ENCODE results near the gene SLC7A14.
A peak's percentile ranks its signal among the peaks of the same experiment; 100 is the strongest.
"Not testable (repeated sequence)": the region's sequence is repeated elsewhere in the genome, so short reads cannot be mapped to it uniquely, and the experiment has no call there.

The SLC7A14 gene

DNA sequence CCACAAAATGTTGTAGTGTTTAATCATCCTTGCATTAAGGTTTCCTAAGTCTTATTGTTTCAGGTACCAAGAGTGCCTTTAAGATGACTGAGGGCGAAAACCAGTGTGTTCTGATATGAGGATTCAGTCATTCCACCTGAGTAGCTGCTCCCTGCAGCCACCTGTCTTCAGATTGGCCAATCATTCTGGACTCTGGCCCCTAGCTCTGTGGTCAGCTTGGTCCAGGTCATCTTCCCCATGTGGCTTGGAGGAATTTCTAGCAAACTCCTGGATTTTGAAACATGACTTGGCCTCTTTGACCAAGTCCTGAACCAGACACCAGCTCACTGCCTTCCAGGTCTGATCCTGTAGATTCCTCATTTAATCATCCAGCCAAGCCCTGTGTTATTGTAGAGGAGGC is 7.8 kb upstream of the SLC7A14 start:
- DNase-seq (no peak), ATAC-seq (no peak)

DNA sequence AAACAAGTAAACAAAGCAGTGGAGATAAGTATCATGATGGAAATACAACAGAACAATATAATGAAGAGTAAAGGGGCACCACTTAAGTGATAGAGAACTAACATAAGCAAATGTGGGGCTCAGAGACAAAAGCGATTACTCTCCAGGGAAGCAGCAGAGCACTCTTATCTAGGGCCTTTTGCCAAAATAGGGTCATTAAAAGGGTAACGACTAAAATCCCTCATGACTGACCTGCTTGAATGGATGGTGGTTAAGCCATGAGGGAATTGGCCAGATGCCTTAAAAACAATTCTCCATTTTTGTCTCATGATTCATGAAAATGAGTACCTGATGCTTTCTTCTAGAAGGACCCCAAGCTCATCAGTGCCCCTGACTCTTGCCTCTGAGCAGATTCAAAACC is 3.2 kb upstream of the SLC7A14 start:
- no peak for DNase-seq
- no peak for ATAC-seq

DNA sequence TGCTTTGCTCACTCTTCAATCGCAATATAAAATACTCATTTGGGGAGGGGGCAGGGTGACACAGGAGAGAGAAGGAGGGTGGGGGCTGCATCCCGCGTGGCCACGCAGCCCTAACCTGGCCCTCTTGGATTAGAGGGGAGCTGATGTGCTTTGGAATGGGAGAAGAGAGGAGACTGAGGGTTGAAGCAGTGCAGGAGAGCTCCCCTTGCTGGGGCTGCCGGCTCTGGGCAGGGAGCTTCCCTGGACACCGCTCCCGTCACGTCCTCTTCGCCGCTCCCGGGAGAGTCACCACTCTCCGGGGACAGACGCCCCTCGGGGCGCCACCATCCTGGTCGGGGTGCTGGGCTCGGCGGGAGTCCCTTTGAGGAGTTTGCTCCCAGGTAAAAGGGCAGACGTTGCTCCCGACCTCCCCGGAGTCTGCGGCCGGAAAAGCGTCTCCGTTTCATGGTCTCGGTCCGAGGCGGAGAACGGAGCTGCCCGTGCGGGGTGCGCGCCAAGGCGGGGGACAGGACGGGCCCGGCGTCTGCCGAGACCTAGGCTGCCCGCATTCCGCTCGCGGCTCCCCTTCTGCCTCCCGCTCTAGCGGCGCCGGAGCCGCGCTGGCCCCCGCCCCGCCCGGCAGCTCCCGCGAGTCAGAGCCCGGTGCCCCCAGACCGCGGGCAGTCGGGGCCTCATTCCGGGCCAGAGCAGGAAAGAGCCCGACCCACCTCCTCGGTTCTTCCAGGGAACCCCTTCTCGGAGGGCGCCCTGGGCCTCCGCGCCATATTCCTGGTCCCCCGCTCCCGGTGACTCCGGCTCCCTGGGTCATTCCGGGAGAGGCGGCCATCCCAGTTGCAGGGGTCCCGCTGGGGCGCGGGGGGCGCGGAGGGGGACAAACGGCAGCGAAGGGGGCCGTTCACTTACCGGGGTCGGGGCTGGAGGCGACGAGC is 603 bp downstream of the SLC7A14 start:
- no peak for ATAC-seq

DNA sequence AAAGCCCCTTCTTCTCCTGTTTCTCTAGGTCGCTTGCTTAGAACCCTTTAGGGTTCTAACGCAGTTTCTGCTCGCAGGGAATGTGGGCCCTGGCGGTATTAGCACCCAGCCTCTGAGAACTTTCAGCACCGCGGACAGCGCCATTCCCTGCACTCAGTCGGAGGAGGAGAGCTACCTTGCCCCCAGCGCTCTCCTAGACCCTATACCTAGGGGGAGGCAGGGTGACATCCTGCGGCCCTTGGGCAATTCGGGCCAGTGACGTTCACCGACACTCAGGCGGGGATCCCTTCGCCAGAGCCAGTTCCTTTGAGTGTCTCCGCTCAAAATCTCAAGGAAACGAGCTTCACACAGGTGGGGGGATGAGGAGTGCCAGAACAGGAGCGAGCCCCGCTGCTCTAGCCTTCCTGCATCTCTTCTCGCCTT is 1.3 kb downstream of the SLC7A14 start:
- ATAC-seq, result peak; percentile 63
- peak; percentile 68 for DNase-seq

More for the DNA sequence above, 603 bp downstream of the SLC7A14 start:
- no peak for DNase-seq

DNA sequence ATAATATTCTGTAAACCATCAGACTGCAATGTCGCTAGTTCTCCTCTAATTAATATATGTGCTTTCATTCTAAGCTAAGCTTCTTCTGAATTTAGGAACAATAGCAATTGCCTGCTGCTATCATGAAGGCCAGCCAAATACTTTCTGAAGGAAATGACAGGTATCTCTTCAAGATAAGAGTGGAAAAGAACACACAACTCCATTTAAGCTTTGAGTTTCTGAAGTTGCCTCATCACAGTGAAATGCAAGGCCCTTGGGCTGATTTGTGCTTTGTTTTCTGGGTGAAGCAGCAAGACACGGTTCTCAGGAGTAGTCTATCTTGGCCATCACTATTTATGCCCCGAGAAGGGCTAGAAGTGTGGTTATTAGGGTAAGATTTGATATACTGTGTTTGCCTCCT is 6.2 kb downstream of the SLC7A14 start:
- no peak for ATAC-seq
- no peak for DNase-seq

DNA sequence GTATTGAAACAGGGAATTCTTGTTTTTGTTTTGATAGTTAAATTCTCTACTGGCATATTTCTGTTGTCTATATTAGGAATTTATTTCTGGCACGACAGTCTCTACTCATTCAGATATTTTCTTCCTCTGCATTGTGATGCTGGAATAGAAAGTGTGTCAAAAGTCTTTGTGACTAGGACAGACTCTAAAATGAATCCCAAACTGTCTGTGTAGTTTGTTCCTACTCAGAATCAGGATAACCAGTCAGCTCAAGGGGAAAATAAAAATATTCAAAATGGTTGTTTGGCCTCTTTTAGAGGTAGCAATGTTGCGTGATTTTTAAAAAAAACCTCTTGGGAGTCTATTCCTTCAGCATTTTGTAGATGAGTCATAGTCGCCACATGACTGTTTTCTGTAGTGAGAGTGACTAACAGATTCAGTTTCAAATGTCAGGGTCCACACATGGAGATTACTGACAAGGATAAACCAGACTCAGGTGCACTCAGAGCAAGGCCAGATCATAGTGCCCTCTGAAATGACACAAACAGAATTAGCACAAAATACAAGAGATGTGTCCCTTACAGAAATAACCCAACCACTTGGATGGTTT is 13.1 kb downstream of the SLC7A14 start:
- no peak for DNase-seq

DNA sequence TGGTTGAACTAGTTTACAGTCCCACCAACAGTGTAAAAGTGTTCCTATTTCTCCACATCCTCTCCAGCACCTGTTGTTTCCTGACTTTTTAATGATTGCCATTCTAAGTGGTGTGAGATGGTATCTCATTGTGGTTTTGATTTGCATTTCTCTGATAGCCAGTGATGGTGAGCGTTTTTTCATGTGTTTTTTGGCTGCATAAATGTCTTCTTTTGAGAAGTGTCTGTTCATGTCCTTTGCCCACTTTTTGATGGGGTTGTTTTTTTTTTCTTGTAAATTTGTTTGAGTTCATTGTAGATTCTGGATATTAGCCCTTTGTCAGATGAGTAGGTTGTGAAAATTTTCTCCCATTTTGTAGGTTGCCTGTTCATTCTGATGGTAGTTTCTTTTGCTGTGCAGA is 18.3 kb downstream of the SLC7A14 start:
- ATAC-seq, DNase-seq: not testable (repeated sequence)

More for the DNA sequence above, 13.1 kb downstream of the SLC7A14 start:
- ATAC-seq, result peak; percentile 94

DNA sequence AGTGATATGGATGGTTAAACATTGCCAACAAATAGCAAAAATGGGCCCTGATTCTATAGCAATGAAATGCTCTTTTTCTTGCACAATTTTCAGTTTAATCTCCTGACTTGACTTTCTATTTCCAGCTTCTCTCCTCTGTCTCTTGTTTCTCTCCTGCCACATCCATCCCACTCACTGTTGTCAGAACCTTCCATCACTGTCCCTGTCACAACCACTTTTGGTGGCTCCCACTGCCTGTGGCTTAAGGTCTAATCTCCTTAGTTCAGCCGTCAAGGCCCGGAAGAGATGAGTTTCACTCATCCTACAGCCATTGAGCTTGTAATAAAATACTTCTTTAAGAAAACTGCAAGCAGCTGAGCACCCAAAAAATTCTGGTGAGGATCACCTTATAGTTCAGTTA is 19.5 kb downstream of the SLC7A14 start:
- no peak for ATAC-seq
- no peak for DNase-seq

DNA sequence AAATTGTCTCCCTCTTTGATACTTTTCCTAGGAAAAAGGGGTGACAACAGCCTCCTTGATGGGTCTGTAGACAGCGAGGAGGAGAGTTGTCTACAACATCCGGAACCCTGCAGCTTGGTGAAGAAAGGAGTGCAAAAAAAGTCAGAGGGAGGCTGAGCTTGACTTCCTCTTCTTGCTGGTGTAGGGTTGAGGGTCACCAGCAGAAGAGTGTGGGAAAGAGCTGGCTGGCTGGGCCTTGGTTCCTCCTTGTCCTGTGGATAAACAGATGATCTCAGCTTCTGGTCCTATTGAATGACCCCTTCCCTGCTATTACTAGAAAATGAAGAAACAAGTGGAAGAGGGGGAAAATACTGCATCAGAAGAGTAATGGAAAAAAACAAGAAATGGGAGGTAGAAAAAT is 20.4 kb downstream of the SLC7A14 start:
- DNase-seq (no peak), ATAC-seq (no peak)

DNA sequence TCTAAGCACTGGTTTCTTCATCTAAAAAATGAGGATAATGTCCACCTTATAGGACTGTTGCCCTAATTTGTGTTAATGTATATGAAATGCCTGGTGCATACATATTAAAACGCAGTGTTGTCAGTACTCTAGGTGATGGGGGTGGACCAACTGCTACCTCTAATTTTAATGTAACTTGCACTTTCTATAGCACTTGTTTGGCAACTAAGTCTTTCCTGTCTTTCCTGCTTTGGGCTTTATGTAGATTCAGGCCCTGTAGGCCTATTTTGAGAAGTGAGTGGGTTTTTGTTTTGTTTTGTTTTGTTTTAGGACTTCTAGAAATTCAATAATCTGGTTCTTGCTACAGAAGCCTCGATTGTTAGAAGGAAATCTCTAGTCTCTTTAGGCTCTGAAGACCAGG is 21.2 kb downstream of the SLC7A14 start:
- DNase-seq, result no peak
- no peak for ATAC-seq

DNA sequence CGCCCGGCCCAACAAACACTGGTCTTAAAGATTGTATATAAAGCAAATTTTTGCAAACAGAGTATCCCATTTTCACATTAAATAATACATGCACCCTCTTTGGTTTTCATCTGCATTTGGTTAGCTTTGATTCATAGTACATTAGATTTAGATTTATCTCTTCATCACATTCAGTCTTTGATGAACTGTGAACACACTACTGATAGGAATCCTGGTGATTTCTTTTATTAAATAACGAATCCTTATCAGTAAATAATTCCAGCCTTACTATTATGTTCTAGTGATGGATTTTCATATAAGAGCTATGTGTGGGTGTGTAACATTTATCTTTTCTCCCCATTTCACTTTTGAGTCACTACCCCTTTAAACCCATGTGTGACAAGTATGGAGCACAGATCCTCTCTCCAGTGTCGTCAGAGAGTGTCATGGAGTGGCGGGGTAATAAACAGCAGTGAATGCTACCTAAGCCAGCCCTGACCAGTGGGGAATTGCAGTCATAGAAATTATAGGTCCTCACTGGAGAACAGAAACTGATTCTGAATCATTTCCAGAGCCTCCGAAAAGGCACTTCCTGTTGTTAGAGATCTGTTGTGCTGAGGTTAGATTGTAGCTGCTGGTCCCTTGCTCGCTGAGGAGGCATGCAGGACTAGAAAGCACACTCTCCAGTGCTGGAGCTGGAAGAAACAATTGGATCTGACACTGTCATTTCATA is 22.0 kb downstream of the SLC7A14 start:
- DNase-seq, result no peak
- ATAC-seq, result peak; percentile 75

DNA sequence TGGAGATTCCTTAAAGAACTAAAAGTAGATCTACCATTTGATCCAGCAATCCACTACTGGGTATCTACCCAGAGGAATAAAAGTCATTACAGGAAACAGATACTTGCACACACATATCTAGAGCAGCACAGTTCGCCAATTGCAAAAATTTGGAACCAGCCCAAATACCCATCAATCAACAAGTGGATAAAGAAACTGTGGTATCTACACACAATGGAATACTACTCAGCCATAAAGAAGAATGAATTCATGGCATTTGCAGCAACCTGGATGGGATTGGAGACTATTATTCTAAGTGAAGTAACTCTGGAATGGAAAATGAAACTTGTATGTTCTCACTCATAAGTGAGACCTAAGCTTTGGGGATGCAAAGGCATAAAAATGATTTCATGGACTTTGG is 23.8 kb downstream of the SLC7A14 start:
- no peak for ATAC-seq
- no peak for DNase-seq

DNA sequence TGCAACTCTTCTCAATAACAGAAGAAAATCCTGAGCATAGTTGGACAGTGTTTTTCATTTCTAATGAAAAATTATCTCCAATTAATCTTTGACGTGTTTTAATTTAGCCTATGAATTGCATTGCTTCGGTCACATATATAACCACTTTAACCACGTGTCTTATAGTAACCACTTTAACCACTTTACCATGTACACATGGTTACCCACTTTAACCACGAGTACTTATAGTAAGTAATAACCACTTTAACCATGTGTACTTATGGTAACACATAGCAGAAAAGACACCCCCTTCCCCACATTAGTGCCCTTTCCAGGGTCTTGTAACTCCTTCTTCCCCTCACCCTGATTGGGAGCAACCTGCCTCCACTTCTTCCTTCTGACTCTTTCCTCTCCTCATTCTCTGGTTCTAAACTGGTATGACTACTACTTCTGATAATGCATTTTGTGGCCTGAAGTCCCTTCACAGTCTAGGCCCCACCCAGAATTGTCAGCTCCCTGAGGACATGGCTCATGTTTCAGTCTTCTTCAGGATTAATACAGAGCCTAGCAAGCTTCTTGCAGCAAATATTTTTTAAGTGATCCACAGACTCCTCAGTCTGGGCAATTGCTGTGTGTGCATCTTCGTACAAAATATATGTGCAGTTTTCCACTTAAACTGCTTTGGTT is 25.0 kb downstream of the SLC7A14 start:
- no peak for DNase-seq
- ATAC-seq, result no peak

DNA sequence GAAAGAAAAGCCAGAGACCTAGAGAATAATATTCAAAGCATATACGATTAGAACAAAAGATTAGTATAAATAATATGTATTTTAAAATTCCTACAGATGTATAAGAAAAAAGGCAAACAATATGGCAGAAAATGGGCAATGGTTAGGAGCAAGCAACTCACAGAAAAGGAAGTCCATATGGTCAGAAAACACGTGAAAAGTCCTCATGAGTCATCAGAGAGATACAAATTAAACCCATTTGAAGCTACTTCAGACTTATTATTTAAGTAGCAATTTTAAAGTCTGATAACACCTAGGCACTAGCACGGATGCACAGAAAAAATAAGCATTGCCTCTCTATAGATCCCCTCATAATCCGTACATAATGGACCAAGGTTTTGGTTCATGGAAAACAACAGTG is 25.6 kb downstream of the SLC7A14 start:
- DNase-seq, result no peak
- no peak for ATAC-seq

DNA sequence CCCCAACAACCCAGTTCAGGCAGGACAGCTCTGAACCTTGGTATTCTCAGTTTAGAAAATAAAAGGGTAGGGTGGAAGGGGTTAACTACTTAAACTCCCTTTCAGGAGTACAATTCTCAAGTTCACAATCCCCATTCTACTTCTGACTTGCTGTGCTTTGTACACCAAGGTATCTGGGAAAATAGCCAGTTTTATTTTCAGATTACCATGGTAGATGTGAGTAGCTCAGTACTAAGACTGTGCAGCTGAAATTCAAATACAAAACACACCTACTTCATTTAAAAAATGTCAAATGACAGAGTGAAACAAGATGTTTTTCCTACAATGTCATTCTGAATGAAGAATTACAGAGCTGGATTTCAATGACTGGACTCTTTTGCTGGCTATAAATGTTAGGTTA is 27.4 kb downstream of the SLC7A14 start:
- ATAC-seq (no peak), DNase-seq (no peak)

DNA sequence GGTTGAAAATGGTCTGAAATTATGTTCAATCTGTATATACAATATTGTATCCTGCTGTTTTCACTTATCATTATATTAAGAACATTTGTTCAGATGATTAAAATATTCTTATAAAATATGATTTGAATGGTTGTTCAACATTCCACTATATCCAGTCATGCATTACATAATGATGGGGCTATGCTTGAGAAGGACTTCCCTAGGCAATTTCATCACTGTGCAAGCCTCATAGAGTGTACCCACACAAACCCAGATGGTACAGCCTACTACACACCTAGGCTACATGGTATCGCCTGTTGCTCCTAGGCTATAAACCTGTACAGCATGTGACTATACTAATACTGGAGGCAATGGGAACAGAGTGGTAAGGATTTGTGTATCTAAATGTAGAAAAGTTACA is 30.5 kb downstream of the SLC7A14 start:
- no peak for DNase-seq
- ATAC-seq, result no peak

DNA sequence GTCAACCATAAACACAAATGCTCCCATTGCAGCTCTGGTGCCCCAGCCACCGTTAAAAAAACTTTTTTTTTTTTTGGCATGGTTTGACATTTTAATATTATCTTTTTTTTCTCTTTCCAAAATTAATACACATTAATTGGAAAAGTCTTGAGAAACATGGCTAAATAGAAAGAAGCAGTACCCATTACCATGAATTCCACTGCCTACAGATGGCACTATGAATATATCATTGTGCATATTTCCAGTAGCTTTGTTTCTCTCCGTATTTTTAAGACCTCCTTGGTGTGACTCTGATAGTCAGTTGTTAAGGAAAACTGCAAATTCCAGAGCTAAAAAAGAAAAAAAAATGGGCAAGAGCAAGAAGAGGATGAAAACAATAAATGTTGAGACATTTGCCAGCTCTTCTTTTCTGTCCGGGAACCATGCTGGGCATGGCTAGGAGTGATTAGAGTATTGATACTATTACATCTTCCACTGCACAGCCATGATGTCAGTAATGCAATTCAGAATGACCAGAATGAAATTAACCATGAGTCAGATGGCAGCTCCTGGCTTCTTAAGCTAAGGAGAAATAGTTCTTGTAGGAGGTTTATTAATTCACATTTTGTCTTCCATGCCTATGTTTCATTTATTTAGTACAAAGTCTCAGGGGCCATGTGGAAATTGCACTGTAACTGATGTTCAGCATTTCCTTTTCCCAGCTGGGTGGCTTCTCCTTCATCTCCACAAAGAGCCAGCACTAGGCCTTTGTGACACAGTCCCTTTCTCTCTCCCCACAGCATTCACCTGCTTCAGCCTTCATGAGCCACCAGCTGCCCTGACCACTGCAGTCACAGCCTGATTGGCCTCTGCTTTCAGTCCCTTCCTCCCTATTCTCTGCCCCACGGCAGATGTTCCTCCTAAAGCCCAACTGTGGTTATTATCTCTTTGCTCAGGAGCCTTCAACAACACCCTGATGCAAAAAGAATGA is 31.8 kb downstream of the SLC7A14 start:
- DNase-seq (no peak), ATAC-seq (no peak)

DNA sequence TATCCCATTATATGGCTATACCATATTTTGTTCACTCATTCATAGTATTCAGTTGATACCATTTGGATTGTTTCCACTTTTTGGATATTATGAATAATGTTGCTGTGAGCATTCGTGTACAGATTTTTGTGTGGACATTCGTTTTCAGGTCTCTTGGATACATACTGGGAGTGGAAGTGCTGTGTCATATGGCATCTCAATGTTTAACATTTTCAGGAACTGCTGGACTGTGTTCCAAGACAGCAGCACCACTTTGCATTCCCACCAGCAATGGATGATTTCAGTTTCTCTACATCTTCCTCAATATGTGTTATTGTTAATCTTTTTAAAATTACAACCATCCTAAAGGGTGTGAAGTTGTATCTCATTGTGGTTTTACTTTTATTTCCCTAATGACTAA is 34.6 kb downstream of the SLC7A14 start:
- DNase-seq, result no peak

DNA sequence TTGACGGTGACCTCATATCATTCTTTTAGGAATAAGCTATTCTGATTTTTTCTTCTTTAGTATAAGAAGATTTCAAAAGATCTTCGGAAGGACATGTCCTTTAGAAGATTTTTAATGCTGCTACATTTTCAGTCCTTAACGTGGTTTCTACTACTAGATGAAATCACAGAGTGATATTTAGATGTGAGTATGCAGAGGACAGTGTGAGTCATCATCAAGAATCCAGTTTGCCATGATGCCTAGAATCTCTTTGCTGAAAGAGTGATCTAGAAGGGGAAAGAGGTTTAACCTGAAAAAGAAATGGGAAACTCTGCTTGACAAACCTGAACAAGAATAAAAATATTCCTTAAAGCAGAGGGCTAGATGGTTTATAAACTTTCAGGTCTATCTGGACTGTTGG is 43.2 kb downstream of the SLC7A14 start:
- no peak for DNase-seq
- ATAC-seq, result no peak

More for the DNA sequence above, 34.6 kb downstream of the SLC7A14 start:
- ATAC-seq, result no peak

DNA sequence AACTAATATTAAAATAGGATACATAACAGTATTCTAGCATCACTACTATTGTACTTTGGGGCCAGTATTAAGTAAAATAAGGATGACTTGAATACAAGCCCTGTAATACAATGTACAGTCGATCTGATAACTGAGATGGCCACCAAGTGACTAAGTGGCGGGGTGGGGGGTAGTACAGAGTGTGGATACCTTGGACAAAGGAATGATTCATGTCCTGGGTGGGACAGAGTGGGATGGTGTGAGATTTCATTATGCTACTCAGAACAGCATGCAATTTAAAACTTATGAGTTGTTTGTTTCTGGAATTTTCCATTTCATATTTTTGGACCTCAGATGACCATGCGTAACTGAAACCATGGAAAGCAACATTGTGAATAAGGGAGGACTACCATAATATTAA is 46.0 kb downstream of the SLC7A14 start:
- no peak for DNase-seq

DNA sequence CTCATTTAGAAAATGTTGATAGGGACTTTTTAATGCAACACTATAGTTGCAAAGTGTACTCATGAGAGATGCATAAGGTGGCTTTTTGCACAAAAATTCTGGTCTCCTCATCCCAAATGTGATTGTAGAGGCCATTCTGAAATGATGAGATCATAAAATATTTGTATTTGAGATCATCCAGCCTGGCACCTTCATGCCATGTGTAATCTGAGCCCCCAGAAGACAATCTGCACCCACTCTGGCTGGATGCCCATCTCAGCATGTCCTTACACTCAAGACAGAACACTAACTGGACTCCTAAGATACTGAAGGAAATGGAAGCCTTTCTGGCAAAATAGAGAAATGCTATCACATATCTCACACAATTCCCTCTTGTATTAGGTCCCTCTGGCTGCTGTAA is 49.2 kb downstream of the SLC7A14 start:
- no peak for ATAC-seq
- no peak for DNase-seq

More for the DNA sequence above, 46.0 kb downstream of the SLC7A14 start:
- ATAC-seq, result no peak

Data from stimulated activated naive CD8-positive, alpha-beta T cell treated with anti-CD3 and anti-CD28 coated beads, Interleukin-15, Interleukin-2, amounts not matched to agents 100 U/mL and 50 U/mL, for 24 hours (primary cell).